Loucy (cell line): ENCODE data around the gene NSUN6.

Source experiments
- H2AFZ ChIP-seq: fragments of 200-600 bp; sonication (generic); 2 replicates; pipeline ENCODE4 v1.6.0; 2016; ENCODE audit warnings: antibody characterized with exemption, mild to moderate bottlenecking, low read length, moderate library complexity
- H3F3A ChIP-seq: fragments of 200-600 bp; 2 replicates; pipeline ENCODE4 v1.6.0; 2016; ENCODE audit warnings: antibody characterized with exemption, low read depth, mild to moderate bottlenecking
- H3K27me3 ChIP-seq: fragments of 200-600 bp; sonication (generic); 2 replicates; pipeline ENCODE4 v1.6.1; 2014; ENCODE audit warnings: low read length, mild to moderate bottlenecking; ENCODE audit not compliant: insufficient read depth, poor library complexity, severe bottlenecking
- H3K36me3 ChIP-seq: fragments of 200-600 bp; sonication (generic); 2 replicates; pipeline ENCODE4 v1.6.1; 2016; ENCODE audit warnings: low read length; ENCODE audit not compliant: insufficient read depth
- H3K4me1 ChIP-seq: fragments of 200-600 bp; sonication (generic); 2 replicates; pipeline ENCODE4 v1.5.1; 2014; ENCODE audit warnings: low read length, mild to moderate bottlenecking; ENCODE audit not compliant: insufficient read depth, poor library complexity, severe bottlenecking
- H3K4me2 ChIP-seq: fragments of 200-600 bp; sonication (generic); 2 replicates; pipeline ENCODE4 v1.6.0; 2014; ENCODE audit warnings: antibody characterized with exemption, low read length, low read depth, mild to moderate bottlenecking; ENCODE audit not compliant: poor library complexity, severe bottlenecking
- H3K4me3 ChIP-seq: fragments of 200-600 bp; sonication (generic); 2 replicates; pipeline ENCODE4 v1.5.1; 2014; ENCODE audit warnings: low read length, mild to moderate bottlenecking, mixed read lengths; ENCODE audit not compliant: poor library complexity, severe bottlenecking
- H3K79me2 ChIP-seq: fragments of 200-600 bp; sonication (generic); 2 replicates; pipeline ENCODE4 v1.6.1; 2014; ENCODE audit warnings: low read length; ENCODE audit not compliant: insufficient read depth
- H3K9ac ChIP-seq: fragments of 200-600 bp; sonication (generic); 2 replicates; pipeline ENCODE4 v1.6.0; 2014; ENCODE audit warnings: mild to moderate bottlenecking, low read depth, low read length, moderate library complexity; ENCODE audit not compliant: poor library complexity, severe bottlenecking
- H3K9me2 ChIP-seq: fragments of 200-600 bp; sonication (generic); replicated peaks from 2 replicates; pipeline ENCODE4 v1.6.1; 2016; ENCODE audit warnings: low read depth, low read length, mixed read lengths
- H3K9me3 ChIP-seq: fragments of 200-600 bp; sonication (generic); 2 replicates; pipeline ENCODE4 v1.6.1; 2014; ENCODE audit warnings: mild to moderate bottlenecking, antibody characterized with exemption, low read length, low read depth; ENCODE audit not compliant: insufficient read depth
- H4K20me1 ChIP-seq: fragments of 200-600 bp; sonication (generic); 2 replicates; pipeline ENCODE4 v1.6.0; 2014; ENCODE audit warnings: antibody characterized with exemption, low read length, mild to moderate bottlenecking; ENCODE audit not compliant: insufficient read depth, poor library complexity, severe bottlenecking
- CTCF ChIP-seq: fragments of 200-600 bp; sonication (generic); conservative IDR thresholded peaks from 2 replicates; pipeline ENCODE4 v1.5.1; 2014; ENCODE audit warnings: mild to moderate bottlenecking, antibody characterized with exemption, low read length
- EZH2phosphoT487 ChIP-seq: fragments of 200-600 bp; IDR thresholded peaks from 2 replicates; pipeline ENCODE4 v1.6.1; 2018; ENCODE audit warnings: antibody characterized with exemption, mild to moderate bottlenecking, moderate library complexity, borderline replicate concordance

The NSUN6 gene

GRCh38 chr10:18540195-18540594 is 111.2 kb downstream of the NSUN6 start:
- no peaks in the 10 kb centered on the region for H3K9me3 ChIP-seq

GRCh38 chr10:18539335-18539734 is 112.1 kb downstream of the NSUN6 start:
- H3K9me2 ChIP-seq = no peaks in the 10 kb centered on the region
- H4K20me1 ChIP-seq = no peaks in the 10 kb centered on the region
- no peak overlapping the region for H3K4me2 ChIP-seq
- H2AFZ ChIP-seq = no peak overlapping the region
- H3K79me2 ChIP-seq = no peaks in the 10 kb centered on the region
- H3K9ac ChIP-seq = no peak overlapping the region
- H3K27me3 ChIP-seq = no peaks in the 10 kb centered on the region
- TF ChIP-seq CTCF (no peak), EZH2phosphoT487 (no peak)
- peaks cover 6% of the 10 kb centered on the region for H3K4me1 ChIP-seq
- no peaks in the 10 kb centered on the region for H3F3A ChIP-seq
- H3K4me3 ChIP-seq = no peak overlapping the region
- H3K9me3 ChIP-seq = no peaks in the 10 kb centered on the region
- peaks cover 33% of the 10 kb centered on the region; the same call in 1 of the 2 replicates for H3K36me3 ChIP-seq

More at GRCh38 chr10:18540195-18540594, 111.2 kb downstream of the NSUN6 start:
- no peaks in the 10 kb centered on the region for H3F3A ChIP-seq
- no peak overlapping the region for H2AFZ ChIP-seq
- no peaks in the 10 kb centered on the region for H3K27me3 ChIP-seq
- TF ChIP-seq CTCF (no peak), EZH2phosphoT487 (no peak)
- H3K79me2 ChIP-seq = no peaks in the 10 kb centered on the region
- H3K4me2 ChIP-seq = no peak overlapping the region
- H4K20me1 ChIP-seq = no peaks in the 10 kb centered on the region
- peaks cover 34% of the 10 kb centered on the region; the same call in 1 of the 2 replicates for H3K36me3 ChIP-seq
- peaks cover 6% of the 10 kb centered on the region for H3K4me1 ChIP-seq
- H3K9ac ChIP-seq = no peak overlapping the region
- H3K9me2 ChIP-seq = no peaks in the 10 kb centered on the region
- no peak overlapping the region for H3K4me3 ChIP-seq

GRCh38 chr10:18533896-18534295 is 117.5 kb downstream of the NSUN6 start:
- H3K9me2 ChIP-seq = no peaks in the 10 kb centered on the region
- H3F3A ChIP-seq = no peaks in the 10 kb centered on the region
- no peak overlapping the region for H3K9ac ChIP-seq
- no peaks in the 10 kb centered on the region for H4K20me1 ChIP-seq
- no peak overlapping the region for H2AFZ ChIP-seq
- no peaks in the 10 kb centered on the region for H3K27me3 ChIP-seq
- no peaks in the 10 kb centered on the region for H3K79me2 ChIP-seq
- TF ChIP-seq EZH2phosphoT487 (no peak), CTCF (no peak)
- H3K4me2 ChIP-seq = no peak overlapping the region
- peaks cover 11% of the 10 kb centered on the region for H3K4me1 ChIP-seq
- H3K36me3 ChIP-seq = peaks cover 19% of the 10 kb centered on the region
- no peak overlapping the region for H3K4me3 ChIP-seq
- H3K9me3 ChIP-seq = peaks cover 9% of the 10 kb centered on the region; the same call in 1 of the 2 replicates
